Endothelial cell of umbilical vein (primary cell): ENCODE data around the gene MYCBP.

Experiments used
- POLR2A ChIP-seq: IDR thresholded peaks from 2 replicates; pipeline ENCODE4 v1.6.1; 2012; ENCODE audit warnings: low read depth, mild to moderate bottlenecking, control low read depth, low read length
- TF ChIP-seq, protein P1 (sequence below), 2 donors: IDR thresholded peaks; 1 replicate in 1 of 2; 2 replicates in 1 of 2; pipeline ENCODE4 v1.5.1; 2011; ENCODE audit warnings: low read length in 2 of 2, mild to moderate bottlenecking in 2 of 2, moderate library complexity in 2 of 2, control low read depth in 1 of 2, inconsistent platforms in 1 of 2, low read depth in 1 of 2; ENCODE audit not compliant: insufficient read depth in 1 of 2; ENCODE audit errors: extremely low read depth in 1 of 2

DNA sequence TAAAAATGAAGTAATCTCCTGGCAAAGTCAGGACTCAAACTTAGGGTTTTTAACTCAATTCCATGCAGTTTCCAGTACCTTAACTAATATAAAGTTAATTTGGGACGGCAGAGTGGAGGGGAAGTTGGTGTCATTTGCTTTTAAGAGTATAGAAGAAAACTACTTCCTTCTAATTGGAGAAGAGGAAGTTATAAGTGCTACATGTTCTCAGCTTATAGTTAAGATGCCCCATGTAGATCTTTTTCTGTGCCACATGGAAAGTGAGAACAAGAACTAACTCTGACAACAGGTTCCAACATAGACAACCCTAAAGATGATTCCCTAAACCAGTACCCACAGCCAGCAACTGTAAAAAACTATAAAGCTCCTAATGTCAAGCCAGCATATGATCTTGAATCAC, 25.1 kb downstream of the MYCBP start:
- TF ChIP-seq, protein P1, sequence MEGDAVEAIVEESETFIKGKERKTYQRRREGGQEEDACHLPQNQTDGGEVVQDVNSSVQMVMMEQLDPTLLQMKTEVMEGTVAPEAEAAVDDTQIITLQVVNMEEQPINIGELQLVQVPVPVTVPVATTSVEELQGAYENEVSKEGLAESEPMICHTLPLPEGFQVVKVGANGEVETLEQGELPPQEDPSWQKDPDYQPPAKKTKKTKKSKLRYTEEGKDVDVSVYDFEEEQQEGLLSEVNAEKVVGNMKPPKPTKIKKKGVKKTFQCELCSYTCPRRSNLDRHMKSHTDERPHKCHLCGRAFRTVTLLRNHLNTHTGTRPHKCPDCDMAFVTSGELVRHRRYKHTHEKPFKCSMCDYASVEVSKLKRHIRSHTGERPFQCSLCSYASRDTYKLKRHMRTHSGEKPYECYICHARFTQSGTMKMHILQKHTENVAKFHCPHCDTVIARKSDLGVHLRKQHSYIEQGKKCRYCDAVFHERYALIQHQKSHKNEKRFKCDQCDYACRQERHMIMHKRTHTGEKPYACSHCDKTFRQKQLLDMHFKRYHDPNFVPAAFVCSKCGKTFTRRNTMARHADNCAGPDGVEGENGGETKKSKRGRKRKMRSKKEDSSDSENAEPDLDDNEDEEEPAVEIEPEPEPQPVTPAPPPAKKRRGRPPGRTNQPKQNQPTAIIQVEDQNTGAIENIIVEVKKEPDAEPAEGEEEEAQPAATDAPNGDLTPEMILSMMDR (IDR thresholded peaks at IDR 0.05; ENCODE audit: extremely low read depth in 1 of 2, insufficient read depth in 1 of 2, low read depth in 1 of 2, low read length in 2 of 2), result no peak
- no peak for TF ChIP-seq POLR2A
